ENCODE data around the gene ARHGAP42.
A peak's percentile ranks its signal among the peaks of the same experiment; 100 is the strongest.

ARHGAP42 gene

GRCh38 chr11:100855466-100856067 lies 168.5 kb downstream of the ARHGAP42 start:
- peak; percentile 73 for TF ChIP-seq CTCF (IDR thresholded peaks at IDR 0.05; ENCODE audit: insufficient read depth, missing control alignments)
- DNase-seq (ENCODE audit: insufficient read length, low spot score) (no peak), FAIRE-seq (peak; percentile 92)

- no peak for TF ChIP-seq CTCF (IDR thresholded peaks at IDR 0.05; ENCODE audit: insufficient read depth, missing control alignments)
- DNase-seq (ENCODE audit: insufficient read length, low spot score) (no peak), FAIRE-seq (no peak)
Measured at GRCh38 chr11:100857236-100858005, 170.3 kb downstream of the ARHGAP42 start.

DNA sequence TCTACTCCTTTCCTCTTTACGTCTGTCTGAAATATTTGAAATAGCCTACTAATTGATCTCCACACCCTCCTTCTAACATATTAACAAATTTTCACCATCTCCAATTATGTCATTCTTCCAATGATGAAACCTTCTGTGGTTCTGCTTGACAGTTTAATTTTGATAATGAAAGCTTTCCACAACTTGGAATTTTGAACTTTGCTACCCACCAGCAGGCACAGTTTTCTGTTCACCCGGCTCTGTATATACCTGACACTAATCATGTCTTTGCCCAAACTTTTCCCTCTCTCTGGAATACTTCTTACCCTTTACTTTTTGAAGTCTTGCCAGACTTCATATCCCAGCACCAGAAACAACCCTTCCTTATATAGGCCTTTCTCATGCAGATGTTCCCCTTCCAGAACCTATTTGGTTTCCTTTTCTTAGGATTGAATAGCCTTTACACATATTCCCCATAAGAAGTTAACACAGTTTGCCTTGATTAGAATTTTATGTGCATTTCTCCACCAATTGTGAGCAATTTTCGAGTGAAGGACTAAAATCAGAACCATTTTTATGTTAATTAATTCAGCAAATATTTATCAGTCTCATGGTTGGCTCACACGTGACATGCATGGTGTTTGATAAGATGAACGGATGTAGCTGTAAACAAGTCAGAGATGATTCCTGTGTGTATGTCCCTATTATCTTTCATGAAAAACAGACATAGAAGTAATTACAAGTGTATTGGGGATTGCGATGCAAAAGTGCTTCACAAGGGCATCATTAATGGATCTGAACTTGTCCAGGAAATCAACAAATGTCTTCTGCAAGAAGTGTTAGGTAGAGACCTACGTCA lies 173.4 kb downstream of the ARHGAP42 start:
- FAIRE-seq (no peak), DNase-seq (ENCODE audit: insufficient read length, low spot score) (no peak)
- no peak for TF ChIP-seq CTCF (IDR thresholded peaks at IDR 0.05; ENCODE audit: insufficient read depth, missing control alignments)

DNA sequence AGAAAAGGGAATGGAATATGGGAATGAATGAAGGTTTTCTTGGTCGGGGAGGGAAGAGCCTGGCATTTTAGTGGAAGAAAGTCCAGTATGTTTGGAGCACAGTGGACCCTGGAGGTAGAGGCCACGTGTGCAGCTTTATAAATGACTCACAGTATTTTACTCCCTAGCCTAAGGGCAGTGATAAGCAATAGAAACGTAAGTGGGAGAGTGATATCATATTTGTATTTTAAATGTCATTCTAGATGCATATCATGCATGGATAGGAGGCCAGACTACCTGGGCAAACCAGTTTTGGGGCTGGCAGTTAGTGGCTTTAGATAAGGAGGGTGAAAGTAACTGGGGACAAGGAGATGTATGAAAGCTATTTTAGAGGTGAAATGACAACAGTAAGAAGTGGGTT lies 174.1 kb downstream of the ARHGAP42 start:
- DNase-seq (ENCODE audit: insufficient read length, low spot score) (no peak), FAIRE-seq (no peak)
- TF ChIP-seq CTCF (IDR thresholded peaks at IDR 0.05; ENCODE audit: insufficient read depth, missing control alignments), result no peak

DNA sequence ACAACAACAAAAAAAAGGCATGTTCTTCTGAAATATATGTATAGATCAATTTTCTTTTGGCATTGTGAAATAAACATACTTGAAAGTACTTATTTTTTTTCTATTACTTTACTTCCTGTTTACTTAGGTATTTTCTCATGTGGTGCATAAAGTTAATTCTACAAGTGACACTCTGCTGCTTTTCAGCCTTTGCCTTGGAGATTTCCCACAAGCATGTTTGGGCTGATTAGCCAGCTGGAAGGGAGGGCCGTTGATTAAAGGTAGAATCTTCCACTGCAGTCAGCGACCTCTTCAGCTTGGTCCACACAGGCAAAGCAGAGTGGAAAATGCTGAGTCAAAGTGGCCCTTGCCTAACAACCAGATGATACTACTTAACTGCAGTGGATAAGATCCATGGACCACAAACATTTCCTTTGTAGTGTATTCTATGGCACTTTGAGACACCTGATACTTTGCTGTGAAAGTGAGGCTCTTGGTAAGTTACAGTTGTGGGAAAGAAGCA lies 176.0 kb downstream of the ARHGAP42 start:
- FAIRE-seq, result no peak
- no peak for TF ChIP-seq CTCF (IDR thresholded peaks at IDR 0.05; ENCODE audit: insufficient read depth, missing control alignments)
- DNase-seq (ENCODE audit: insufficient read length, low spot score), result no peak

DNA sequence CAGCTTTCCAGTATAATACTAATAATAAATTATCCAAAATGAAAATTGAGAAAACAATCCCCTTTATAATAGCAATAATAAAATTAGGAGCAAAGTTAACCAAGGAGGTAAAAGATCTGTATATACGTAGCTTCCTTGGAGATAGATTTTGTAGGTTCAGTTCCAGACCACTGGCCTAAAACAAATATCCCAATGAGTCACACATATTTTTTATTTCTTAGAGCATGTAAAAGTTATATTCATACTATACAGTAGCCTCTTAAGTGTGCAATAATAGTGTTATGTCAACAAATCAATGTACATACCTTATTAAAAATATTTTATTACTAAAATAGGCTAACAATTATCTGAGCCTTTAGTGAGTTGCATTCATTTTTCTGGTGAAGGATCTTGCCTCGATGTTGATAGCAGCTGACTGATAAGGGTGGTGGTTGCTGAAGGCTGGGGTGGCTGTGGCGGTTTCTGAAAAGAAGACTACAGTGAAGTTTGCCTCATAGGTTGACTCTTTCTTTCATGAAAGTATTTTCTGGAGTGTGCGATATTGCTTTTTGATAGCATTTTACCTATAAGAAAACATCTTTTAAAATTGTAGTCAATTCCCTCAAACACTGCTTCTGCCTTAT lies 178.5 kb downstream of the ARHGAP42 start:
- FAIRE-seq (no peak), DNase-seq (ENCODE audit: insufficient read length, low spot score) (no peak)
- no peak for TF ChIP-seq CTCF (IDR thresholded peaks at IDR 0.05; ENCODE audit: insufficient read depth, missing control alignments)
